ENCODE results near the gene MED16. TPM values are rescaled to one million over a fixed set of nuclear protein-coding genes. Genes with fewer than 3 reads are reported as not detected.
A peak's percentile ranks its signal among the peaks of the same experiment; 100 is the strongest.

MED16 gene
- 36.3 TPM for total RNA-seq

GRCh38 chr19:892894-893689 lies at the start of gene MED16, which contains the start of gene RNU6-9:
TSS of gene MED16 (minus strand) at chr19:893187. CDS start at chr19:891131, 2,056 bp downstream.
TSS of gene RNU6-9 (plus strand) at chr19:893484.
- ATAC-seq, result peak; percentile 97

GRCh38 chr19:942133-942645 lies 49.2 kb upstream of the MED16 start:
- ATAC-seq (no peak), DNase-seq (ENCODE audit: low spot score) (no peak)

More at GRCh38 chr19:892894-893689, at the start of gene MED16, which contains the start of gene RNU6-9:
- peak; percentile 90 for DNase-seq (ENCODE audit: low spot score)

GRCh38 chr19:941292-942132 lies 48.5 kb upstream of the MED16 start:
- ATAC-seq, result no peak
- no peak for DNase-seq (ENCODE audit: low spot score)

GRCh38 chr19:940591-941291 lies 47.8 kb upstream of the MED16 start:
- peak; percentile 91 for DNase-seq (ENCODE audit: low spot score)
- peak; percentile 90 for ATAC-seq

- DNase-seq (ENCODE audit: low spot score) (no peak), ATAC-seq (no peak)
Observed at GRCh38 chr19:939922-940321, 46.9 kb upstream of the MED16 start.

GRCh38 chr19:939439-939838 lies 46.5 kb upstream of the MED16 start:
- DNase-seq (ENCODE audit: low spot score) (no peak), ATAC-seq (no peak)

GRCh38 chr19:938233-938923 lies 45.4 kb upstream of the MED16 start:
- DNase-seq (ENCODE audit: low spot score), result no peak
- ATAC-seq, result no peak

- DNase-seq (ENCODE audit: low spot score) (no peak), ATAC-seq (no peak)
Observed at GRCh38 chr19:937259-937694, 44.3 kb upstream of the MED16 start.

GRCh38 chr19:936175-936546 lies 43.2 kb upstream of the MED16 start:
- ATAC-seq, result no peak
- no peak for DNase-seq (ENCODE audit: low spot score)

- peak; percentile 97 for ATAC-seq
Observed at GRCh38 chr19:934865-935479, 42.0 kb upstream of the MED16 start.

GRCh38 chr19:934197-934840 lies 41.3 kb upstream of the MED16 start:
- ATAC-seq (peak; percentile 5), DNase-seq (ENCODE audit: low spot score) (no peak)

More at GRCh38 chr19:934865-935479, 42.0 kb upstream of the MED16 start:
- DNase-seq (ENCODE audit: low spot score), result peak; percentile 98

- ATAC-seq (no peak), DNase-seq (ENCODE audit: low spot score) (no peak)
Observed at GRCh38 chr19:933553-933882, 40.5 kb upstream of the MED16 start.

GRCh38 chr19:932648-933552 lies 39.9 kb upstream of the MED16 start:
- no peak for ATAC-seq
- no peak for DNase-seq (ENCODE audit: low spot score)

GRCh38 chr19:931860-932647 lies 39.1 kb upstream of the MED16 start:
- ATAC-seq, result no peak

GRCh38 chr19:929891-930258 lies 36.9 kb upstream of the MED16 start:
- ATAC-seq, result no peak
- no peak for DNase-seq (ENCODE audit: low spot score)

More at GRCh38 chr19:931860-932647, 39.1 kb upstream of the MED16 start:
- no peak for DNase-seq (ENCODE audit: low spot score)

- DNase-seq (ENCODE audit: low spot score), result no peak
Observed at GRCh38 chr19:929203-929890, 36.4 kb upstream of the MED16 start.

More at GRCh38 chr19:929203-929890, 36.4 kb upstream of the MED16 start:
- ATAC-seq, result no peak
